ENCODE measurements around the gene NBEAL2. TPM values are rescaled to one million over a fixed set of nuclear protein-coding genes. Genes with fewer than 3 reads are reported as not detected.

NBEAL2 gene
- total and polyA plus RNA-seq, 10 of the 15 experiments (the other 5 are each of a cell fraction or from before 2014, with no cell fraction given): 0.07 to 127 (median 29.4) TPM

DNA sequence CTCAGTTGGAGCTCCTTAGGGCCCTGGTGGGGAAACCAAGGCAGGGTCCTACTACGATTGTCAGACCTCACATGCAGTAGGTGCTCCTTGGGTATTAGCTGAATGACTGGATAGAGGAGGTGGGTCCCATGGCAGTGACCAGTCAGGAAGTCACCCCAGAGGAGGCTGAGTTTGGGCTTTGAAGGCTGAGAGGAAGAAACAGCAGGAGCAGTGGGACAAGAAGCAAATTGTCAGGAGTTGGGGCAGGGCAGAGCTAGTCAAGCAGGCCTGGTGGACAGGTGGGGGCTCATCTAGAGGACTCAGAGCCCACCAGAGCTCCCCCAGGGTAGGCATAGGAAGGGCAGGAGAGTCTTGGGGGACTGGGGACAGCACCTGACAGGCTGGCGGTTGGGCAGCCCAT, 3.1 kb downstream of the NBEAL2 start:
- peaks cover 63% of the 10 kb centered on the region for H3K79me2 ChIP-seq (ENCODE audit: control insufficient read depth, insufficient read depth, low read length)

More for the DNA sequence above, 3.1 kb downstream of the NBEAL2 start:
- TF ChIP-seq CEBPB (IDR thresholded peaks at IDR 0.05; ENCODE audit: borderline replicate concordance in 1 of 2, low read depth in 2 of 2, low read length in 2 of 2): no peak
- TF ChIP-seq FOS (IDR thresholded peaks at IDR 0.05; ENCODE audit: borderline replicate concordance, extremely low read depth, insufficient read length): no peak
- TF ChIP-seq EGR1 (IDR thresholded peaks at IDR 0.05; ENCODE audit: borderline replicate concordance in 1 of 2, low read depth in 2 of 2, low read length in 2 of 2): no peak
- TF ChIP-seq MTA3 (IDR thresholded peaks at IDR 0.05; ENCODE audit: borderline replicate concordance, low read length): no peak
- TF ChIP-seq ZBED1 (IDR thresholded peaks at IDR 0.05; ENCODE audit: borderline replicate concordance): no peak
- TF ChIP-seq, protein P1, sequence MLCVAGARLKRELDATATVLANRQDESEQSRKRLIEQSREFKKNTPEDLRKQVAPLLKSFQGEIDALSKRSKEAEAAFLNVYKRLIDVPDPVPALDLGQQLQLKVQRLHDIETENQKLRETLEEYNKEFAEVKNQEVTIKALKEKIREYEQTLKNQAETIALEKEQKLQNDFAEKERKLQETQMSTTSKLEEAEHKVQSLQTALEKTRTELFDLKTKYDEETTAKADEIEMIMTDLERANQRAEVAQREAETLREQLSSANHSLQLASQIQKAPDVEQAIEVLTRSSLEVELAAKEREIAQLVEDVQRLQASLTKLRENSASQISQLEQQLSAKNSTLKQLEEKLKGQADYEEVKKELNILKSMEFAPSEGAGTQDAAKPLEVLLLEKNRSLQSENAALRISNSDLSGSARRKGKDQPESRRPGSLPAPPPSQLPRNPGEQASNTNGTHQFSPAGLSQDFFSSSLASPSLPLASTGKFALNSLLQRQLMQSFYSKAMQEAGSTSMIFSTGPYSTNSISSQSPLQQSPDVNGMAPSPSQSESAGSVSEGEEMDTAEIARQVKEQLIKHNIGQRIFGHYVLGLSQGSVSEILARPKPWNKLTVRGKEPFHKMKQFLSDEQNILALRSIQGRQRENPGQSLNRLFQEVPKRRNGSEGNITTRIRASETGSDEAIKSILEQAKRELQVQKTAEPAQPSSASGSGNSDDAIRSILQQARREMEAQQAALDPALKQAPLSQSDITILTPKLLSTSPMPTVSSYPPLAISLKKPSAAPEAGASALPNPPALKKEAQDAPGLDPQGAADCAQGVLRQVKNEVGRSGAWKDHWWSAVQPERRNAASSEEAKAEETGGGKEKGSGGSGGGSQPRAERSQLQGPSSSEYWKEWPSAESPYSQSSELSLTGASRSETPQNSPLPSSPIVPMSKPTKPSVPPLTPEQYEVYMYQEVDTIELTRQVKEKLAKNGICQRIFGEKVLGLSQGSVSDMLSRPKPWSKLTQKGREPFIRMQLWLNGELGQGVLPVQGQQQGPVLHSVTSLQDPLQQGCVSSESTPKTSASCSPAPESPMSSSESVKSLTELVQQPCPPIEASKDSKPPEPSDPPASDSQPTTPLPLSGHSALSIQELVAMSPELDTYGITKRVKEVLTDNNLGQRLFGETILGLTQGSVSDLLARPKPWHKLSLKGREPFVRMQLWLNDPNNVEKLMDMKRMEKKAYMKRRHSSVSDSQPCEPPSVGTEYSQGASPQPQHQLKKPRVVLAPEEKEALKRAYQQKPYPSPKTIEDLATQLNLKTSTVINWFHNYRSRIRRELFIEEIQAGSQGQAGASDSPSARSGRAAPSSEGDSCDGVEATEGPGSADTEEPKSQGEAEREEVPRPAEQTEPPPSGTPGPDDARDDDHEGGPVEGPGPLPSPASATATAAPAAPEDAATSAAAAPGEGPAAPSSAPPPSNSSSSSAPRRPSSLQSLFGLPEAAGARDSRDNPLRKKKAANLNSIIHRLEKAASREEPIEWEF (IDR thresholded peaks at IDR 0.05; ENCODE audit: insufficient replicate concordance, low read depth, low read length): no peak
- ATAC-seq: no peak
- Histone ChIP-seq H3K9ac (ENCODE audit: control insufficient read depth, insufficient read depth, low read length) (no peak overlapping the region), H3K36me3 (ENCODE audit: control insufficient read depth in 2 of 2, insufficient read depth in 2 of 2, low read length in 1 of 2) (no peaks in the 10 kb centered on the region), H3K4me1 (ENCODE audit: control insufficient read depth, insufficient read depth, low read length) (peaks cover 42% of the 10 kb centered on the region), H4K20me1 (ENCODE audit: control insufficient read depth, insufficient read depth) (no peaks in the 10 kb centered on the region), H3K4me2 (ENCODE audit: control insufficient read depth, insufficient read depth) (no peak overlapping the region), H2AFZ (ENCODE audit: control insufficient read depth, low read depth, low read length) (no peak overlapping the region), H3K4me3 (no peak overlapping the region), H3K27me3 (replicated peaks in 1 of 2; ENCODE audit: control insufficient read depth in 2 of 2, insufficient read depth in 2 of 2, low read length in 1 of 2) (no peaks in the 10 kb centered on the region), H3K27ac (ENCODE audit: control insufficient read depth, insufficient read depth) (no peak overlapping the region), H3K9me3 (replicated peaks; ENCODE audit: control insufficient read depth, insufficient read depth, low read length) (no peaks in the 10 kb centered on the region)
- SMC1A ChIA-PET (ENCODE audit: uncharacterized antibody, unreplicated experiment): interaction anchor here (0.6 to 9.6 kb wide), 8 partner anchors 13 to 148 kb away, joined by 3 to 126 read pairs (median 4); no protein-coding TSS in a partner anchor
- no peak for DNase-seq (ENCODE audit: low read depth, low spot score)
- in situ Hi-C loops (cut with MboI): no loop called here
- CTCF ChIA-PET: interaction anchor here (1.0 to 2.3 kb wide), 11 partner anchors 9 to 133 kb away, joined by 3 to 6 read pairs (median 4); no protein-coding TSS in a partner anchor
- RAD21 ChIA-PET (ENCODE audit: unreplicated experiment): interaction anchor here (1.0 to 3.9 kb wide), 6 partner anchors 24 to 59 kb away, joined by 3 to 28 read pairs (median 6); no protein-coding TSS in a partner anchor
- WGBS (ENCODE audit: insufficient coverage, insufficient replicate concordance, low lambda C conversion rate, missing lambda C conversion rate): 88% methylated on average over 2 of the region's 2 CpGs
- BruUV-seq (replicated peaks): TSS peak; percentile 44
- intact Hi-C loops (cut with micrococcal nuclease; ENCODE audit: unreplicated experiment): no loop called here
- no peak for FAIRE-seq
- POLR2A ChIA-PET: interaction anchor here (0.7 to 1.8 kb wide), 3 partner anchors 23 to 74 kb away, joined by 4 to 6 read pairs (median 6); no protein-coding TSS in a partner anchor

All from GM12878 (cell line).